Trophoblast cell (in vitro differentiated cells and primary cell): ENCODE data around the gene NOL6.

Experiments
- DNase-seq, 2 donors: peaks; one replicate each; pipeline ENCODE4 v3.0.0-alpha.2; 2016
- H2AFZ ChIP-seq: 2 replicates; pipeline ENCODE4 v1.6.1; 2013; ENCODE audit warnings: low read length, moderate library complexity, mild to moderate bottlenecking; ENCODE audit not compliant: insufficient read depth, poor library complexity
- H2AK5ac ChIP-seq: 2 replicates; pipeline ENCODE4 v1.6.1; 2013; ENCODE audit warnings: mild to moderate bottlenecking, low read length
- H2BK120ac ChIP-seq: 2 replicates; pipeline ENCODE4 v1.6.1; 2013; ENCODE audit warnings: low read length, mild to moderate bottlenecking, moderate library complexity; ENCODE audit not compliant: insufficient read depth, poor library complexity
- H2BK12ac ChIP-seq: 2 replicates; pipeline ENCODE4 v1.6.1; 2013; ENCODE audit warnings: mild to moderate bottlenecking, low read length, moderate library complexity
- H2BK5ac ChIP-seq: 2 replicates; pipeline ENCODE4 v1.6.1; 2013; ENCODE audit warnings: low read length, low read depth, moderate library complexity, mild to moderate bottlenecking; ENCODE audit not compliant: poor library complexity
- H3K14ac ChIP-seq: 2 replicates; pipeline ENCODE4 v1.6.1; 2013; ENCODE audit warnings: mild to moderate bottlenecking, low read length
- H3K18ac ChIP-seq: 2 replicates; pipeline ENCODE4 v1.6.1; 2013; ENCODE audit warnings: mild to moderate bottlenecking, low read length
- H3K23ac ChIP-seq: 2 replicates; pipeline ENCODE4 v1.6.1; 2013; ENCODE audit warnings: low read length
- H3K27ac ChIP-seq: 2 replicates; pipeline ENCODE4 v1.5.1; 2013; ENCODE audit warnings: low read depth, mild to moderate bottlenecking, inconsistent platforms, low read length, moderate library complexity
- H3K27me3 ChIP-seq: 2 replicates; pipeline ENCODE4 v1.6.1; 2013; ENCODE audit warnings: inconsistent platforms, mild to moderate bottlenecking, low read length, moderate library complexity; ENCODE audit not compliant: insufficient read depth
- H3K36me3 ChIP-seq, 2 experiments: 1 replicate in 1 of 2; 2 replicates in 1 of 2; pipeline ENCODE4 v1.6.1; 2013; ENCODE audit warnings: low read length in 2 of 2, mild to moderate bottlenecking in 2 of 2, moderate library complexity in 1 of 2; ENCODE audit not compliant: insufficient read depth in 2 of 2, control insufficient read depth in 1 of 2
- H3K4ac ChIP-seq: 2 replicates; pipeline ENCODE4 v1.6.1; 2013; ENCODE audit warnings: low read depth, mild to moderate bottlenecking, low read length, moderate library complexity
- H3K4me1 ChIP-seq, 2 experiments: 1 replicate in 1 of 2; 2 replicates in 1 of 2; pipeline ENCODE4 v1.6.1; 2013; ENCODE audit warnings: low read length in 2 of 2, mild to moderate bottlenecking in 2 of 2, moderate library complexity in 1 of 2; ENCODE audit not compliant: insufficient read depth in 2 of 2, control insufficient read depth in 1 of 2
- H3K4me2 ChIP-seq: 2 replicates; pipeline ENCODE4 v1.6.1; 2013; ENCODE audit warnings: inconsistent platforms, mild to moderate bottlenecking, low read length, moderate library complexity
- H3K4me3 ChIP-seq: 2 replicates; pipeline ENCODE4 v1.5.1; 2013; ENCODE audit warnings: mild to moderate bottlenecking, low read depth, low read length, inconsistent platforms
- H3K79me1 ChIP-seq: one replicate; pipeline ENCODE4 v1.6.1; 2013; ENCODE audit warnings: low read length
- H3K79me2 ChIP-seq: 2 replicates; pipeline ENCODE4 v1.6.1; 2013; ENCODE audit warnings: low read length, mild to moderate bottlenecking; ENCODE audit not compliant: control insufficient read depth, insufficient read depth, poor library complexity
- H3K9ac ChIP-seq: 2 replicates; pipeline ENCODE4 v1.6.1; 2013; ENCODE audit warnings: mild to moderate bottlenecking, low read length
- H3K9me3 ChIP-seq: 2 replicates; pipeline ENCODE4 v1.6.1; 2013; ENCODE audit warnings: low read depth, mild to moderate bottlenecking, control low read depth, inconsistent platforms, low read length; ENCODE audit not compliant: insufficient read depth
- H4K12ac ChIP-seq: 2 replicates; pipeline ENCODE4 v1.6.1; 2013; ENCODE audit warnings: low read depth, mild to moderate bottlenecking, low read length, moderate library complexity
- H4K8ac ChIP-seq: 2 replicates; pipeline ENCODE4 v1.6.1; 2013; ENCODE audit warnings: low read depth, mild to moderate bottlenecking, low read length, moderate library complexity
- H4K91ac ChIP-seq: one replicate; pipeline ENCODE4 v1.6.1; 2013; ENCODE audit warnings: low read depth, mild to moderate bottlenecking, low read length, moderate library complexity
- WGBS: extraction: QIAGEN DNeasy Blood & Tissue Kit; methylation state at CpG from one replicate; pipeline ENCODE4 v1.1.7; 2013; ENCODE audit warnings: missing lambda C conversion rate; ENCODE audit not compliant: insufficient read length, insufficient coverage; ENCODE audit errors: extremely low coverage; 5-methylcytosine and 5-hydroxymethylcytosine counted together

The NOL6 gene

GRCh38 chr9:33476503-33476902 lies 2.8 kb upstream of the NOL6 start:
- Histone ChIP-seq H4K12ac (peak overlapping the region; percentile 32), H2BK120ac (no peak overlapping the region), H3K79me1 (peaks cover 2% of the 10 kb centered on the region), H3K9ac (no peak overlapping the region), H3K4me2 (no peak overlapping the region), H3K23ac (no peak overlapping the region), H3K4me1 (peaks cover 6 to 9% of the 10 kb centered on the region in 2 experiments), H3K27ac (no peak overlapping the region), H3K4ac (no peak overlapping the region), H3K36me3 (peaks cover 4 to 6% of the 10 kb centered on the region in 2 experiments), H3K9me3 (no peaks in the 10 kb centered on the region), H4K8ac (no peak overlapping the region), H3K18ac (no peak overlapping the region), H3K4me3 (no peak overlapping the region), H3K27me3 (no peaks in the 10 kb centered on the region), H3K79me2 (peaks cover 5% of the 10 kb centered on the region), H2BK5ac (no peak overlapping the region), H2AK5ac (no peak overlapping the region), H2BK12ac (no peak overlapping the region), H2AFZ (no peak overlapping the region), H4K91ac (no peak overlapping the region), H3K14ac (no peak overlapping the region)
- WGBS, result no CpG with 5 or more reads among the region's 10 CpGs
- no peak for DNase-seq

GRCh38 chr9:33475357-33475756 lies 1.6 kb upstream of the NOL6 start:
- H3K18ac ChIP-seq, result no peak overlapping the region
- H3K79me1 ChIP-seq, result peaks cover 2% of the 10 kb centered on the region
- no peak overlapping the region for H3K27ac ChIP-seq
- no peak overlapping the region for H2AFZ ChIP-seq
- H3K9ac ChIP-seq, result no peak overlapping the region
- no peak overlapping the region for H3K4me3 ChIP-seq
- H2AK5ac ChIP-seq, result no peak overlapping the region
- H3K4me2 ChIP-seq, result no peak overlapping the region
- no peak overlapping the region for H4K8ac ChIP-seq
- no peaks in the 10 kb centered on the region for H3K27me3 ChIP-seq
- no peak overlapping the region for H2BK5ac ChIP-seq
- H3K9me3 ChIP-seq, result no peaks in the 10 kb centered on the region
- no peak overlapping the region for H2BK120ac ChIP-seq
- no peak overlapping the region for H4K12ac ChIP-seq
- H4K91ac ChIP-seq, result no peak overlapping the region
- H3K23ac ChIP-seq, result no peak overlapping the region
- DNase-seq, result no peak
- no CpG with 5 or more reads among the region's 1 CpG for WGBS
- no peak overlapping the region for H3K4ac ChIP-seq
- H3K14ac ChIP-seq, result no peak overlapping the region
- H3K36me3 ChIP-seq, result peaks cover 7 to 8% of the 10 kb centered on the region in 2 experiments
- H3K79me2 ChIP-seq, result peaks cover 5% of the 10 kb centered on the region
- H2BK12ac ChIP-seq, result no peak overlapping the region
- H3K4me1 ChIP-seq, result peaks cover 6 to 9% of the 10 kb centered on the region in 2 experiments

- H4K91ac ChIP-seq, result peak overlapping the region; percentile 45
- peak overlapping the region; percentile 60 for H3K4ac ChIP-seq
- peak overlapping the region; percentile 63 for H2AK5ac ChIP-seq
- H3K4me3 ChIP-seq, result peak overlapping the region; percentile 97
- peak overlapping the region; percentile 71 for H3K4me2 ChIP-seq
- H3K18ac ChIP-seq, result peak overlapping the region; percentile 27
- H3K14ac ChIP-seq, result peak overlapping the region; percentile 61
- no peaks in the 10 kb centered on the region for H3K9me3 ChIP-seq
- H3K79me2 ChIP-seq, result peaks cover 5% of the 10 kb centered on the region
- H2AFZ ChIP-seq, result peak overlapping the region; percentile 80
- DNase-seq, result peak in 1 of 2 donors; percentile 10
- H3K4me1 ChIP-seq, result peaks cover 6 to 9% of the 10 kb centered on the region in 2 experiments
- peak overlapping the region; percentile 72 for H4K8ac ChIP-seq
- H3K27me3 ChIP-seq, result no peaks in the 10 kb centered on the region
- no CpG with 5 or more reads among the region's 18 CpGs for WGBS
- H3K9ac ChIP-seq, result peak overlapping the region; percentile 69
- peak overlapping the region; percentile 54 for H4K12ac ChIP-seq
- H3K23ac ChIP-seq, result no peak overlapping the region
- no peak overlapping the region for H2BK5ac ChIP-seq
- no peak overlapping the region for H3K27ac ChIP-seq
- H3K79me1 ChIP-seq, result peaks cover 2% of the 10 kb centered on the region
- H2BK12ac ChIP-seq, result no peak overlapping the region
- H2BK120ac ChIP-seq, result no peak overlapping the region
- peaks cover 28 to 31% of the 10 kb centered on the region in 2 experiments for H3K36me3 ChIP-seq
Measured at GRCh38 chr9:33472881-33473615, 676 bp downstream of the NOL6 start.

GRCh38 chr9:33472171-33472880 lies 1.4 kb downstream of the NOL6 start:
- Histone ChIP-seq H3K23ac (no peak overlapping the region), H3K4me1 (peaks cover 6 to 9% of the 10 kb centered on the region in 2 experiments), H3K36me3 (peaks cover 35 to 39% of the 10 kb centered on the region in 2 experiments), H2BK120ac (no peak overlapping the region), H3K79me2 (peaks cover 5% of the 10 kb centered on the region), H4K8ac (no peak overlapping the region), H3K9ac (no peak overlapping the region), H3K4me2 (peak overlapping the region; percentile 5), H3K4ac (peak overlapping the region; percentile 30), H2AFZ (no peak overlapping the region), H3K9me3 (no peaks in the 10 kb centered on the region), H3K4me3 (no peak overlapping the region), H2BK5ac (no peak overlapping the region), H3K18ac (peak overlapping the region; percentile 30), H4K12ac (no peak overlapping the region), H2BK12ac (no peak overlapping the region), H4K91ac (no peak overlapping the region), H3K14ac (no peak overlapping the region), H2AK5ac (no peak overlapping the region), H3K27me3 (no peaks in the 10 kb centered on the region), H3K27ac (no peak overlapping the region), H3K79me1 (peaks cover 2% of the 10 kb centered on the region)
- DNase-seq, result no peak
- WGBS, result no CpG with 5 or more reads among the region's 16 CpGs
